Endothelial cell of umbilical vein (primary cell): ENCODE results near the gene TOP3B. TPM values are rescaled to one million over a fixed set of nuclear protein-coding genes. Genes with fewer than 3 reads are reported as not detected.

Experiments
- BruUV-seq: library from RNA; stranded (reverse); fragments of 400-500 nt; replicated peaks from 2 replicates; lab custom pipeline; 2021; lab: Mats Ljungman, UMichigan
- CTCF ChIA-PET: fragments of 300-600, 350-600 bp; sonication (Branson Sonifier 250); formaldehyde crosslinking; loops from one replicate; lab custom pipeline; 2021; ENCODE audit warnings: antibody characterized with exemption, inconsistent platforms; lab: Charles Lee
- POLR2A ChIA-PET: fragments of 300-600, 350-600 bp; sonication (Branson Sonifier 250); formaldehyde crosslinking; loops from one replicate; lab custom pipeline; 2021; ENCODE audit warnings: antibody characterized with exemption, inconsistent platforms; lab: Charles Lee
- DNase-seq: peaks from one replicate; pipeline ENCODE4 v3.0.0-alpha.2; 2011; ENCODE audit warnings: low read depth, low spot score
- FAIRE-seq: peaks from 2 replicates; lab custom pipeline; 2011; peaks lifted over from hg19 to GRCh38; lab: Jason Lieb, UNC
- H2AFZ ChIP-seq: 2 replicates; pipeline ENCODE4 v1.6.0; 2012; ENCODE audit warnings: low read depth, low read length, control low read depth, inconsistent platforms
- H3K27ac ChIP-seq: 2 replicates; pipeline ENCODE4 v1.5.1; 2011; ENCODE audit warnings: low read depth, mild to moderate bottlenecking, control low read depth, low read length, moderate library complexity; ENCODE audit not compliant: insufficient read depth
- H3K27me3 ChIP-seq, 2 experiments: 2 replicates each; pipeline versions ENCODE4 v1.6.0 to v1.6.1; 2011; ENCODE audit warnings: low read length in 2 of 2, mixed read lengths in 1 of 2; ENCODE audit not compliant: control insufficient read depth in 2 of 2, insufficient read depth in 2 of 2
- H3K36me3 ChIP-seq, 2 experiments: 2 replicates in 1 of 2; 3 replicates in 1 of 2; pipeline ENCODE4 v1.5.1; 2011; ENCODE audit warnings: low read length in 2 of 2, mild to moderate bottlenecking in 1 of 2, moderate library complexity in 1 of 2; ENCODE audit not compliant: control insufficient read depth in 2 of 2, insufficient read depth in 2 of 2; ENCODE audit errors: extremely low read depth in 1 of 2
- H3K4me1 ChIP-seq: 3 replicates; pipeline ENCODE4 v1.5.1; 2011; ENCODE audit warnings: mild to moderate bottlenecking, low read length; ENCODE audit not compliant: control insufficient read depth, insufficient read depth; ENCODE audit errors: extremely low read depth
- H3K4me2 ChIP-seq: 2 replicates; pipeline ENCODE4 v1.6.1; 2011; ENCODE audit warnings: low read length, control low read depth, mixed read lengths; ENCODE audit not compliant: insufficient read depth
- H3K4me3 ChIP-seq, 3 experiments: fragments of 200-600 bp in 1 of 3; sonication (generic), shearing (Covaris generic) in 1 of 3; replicated peaks in 1 of 3; 2 replicates each; pipeline ENCODE4 v1.5.1; 2011 to 2016; ENCODE audit warnings: control low read depth in 3 of 3, low read length in 3 of 3, mild to moderate bottlenecking in 2 of 3, inconsistent platforms in 1 of 3, low read depth in 1 of 3, moderate library complexity in 1 of 3; ENCODE audit not compliant: insufficient read depth in 1 of 3
- H3K79me2 ChIP-seq: 2 replicates; pipeline ENCODE4 v1.6.0; 2012; ENCODE audit warnings: low read length, inconsistent platforms; ENCODE audit not compliant: control insufficient read depth, insufficient read depth
- H3K9ac ChIP-seq: replicated peaks from 2 replicates; pipeline ENCODE3; 2011; ENCODE audit warnings: low read length, control low read depth; ENCODE audit not compliant: insufficient read depth; ENCODE audit errors: extremely low read depth
- H3K9me1 ChIP-seq: replicated peaks from 3 replicates; pipeline ENCODE4 v1.6.0; 2011; ENCODE audit warnings: mild to moderate bottlenecking, low read length; ENCODE audit not compliant: control insufficient read depth, insufficient read depth; ENCODE audit errors: extremely low read depth
- H3K9me3 ChIP-seq: replicated peaks from 2 replicates; pipeline ENCODE4 v1.5.1; 2012; ENCODE audit warnings: low read length, inconsistent platforms; ENCODE audit not compliant: control insufficient read depth, insufficient read depth
- H4K20me1 ChIP-seq: replicated peaks from 2 replicates; pipeline ENCODE3; 2011; ENCODE audit warnings: mild to moderate bottlenecking, low read length; ENCODE audit not compliant: control insufficient read depth, insufficient read depth; ENCODE audit errors: extremely low read depth
- CTCF ChIP-seq, 2 donors: IDR thresholded peaks; 1 replicate in 1 of 2; 2 replicates in 1 of 2; pipeline ENCODE4 v1.5.1; 2011; ENCODE audit warnings: low read length in 2 of 2, mild to moderate bottlenecking in 2 of 2, moderate library complexity in 2 of 2, control low read depth in 1 of 2, inconsistent platforms in 1 of 2, low read depth in 1 of 2; ENCODE audit not compliant: insufficient read depth in 1 of 2; ENCODE audit errors: extremely low read depth in 1 of 2
- EZH2 ChIP-seq: IDR thresholded peaks from 2 replicates; pipeline ENCODE4 v1.6.1; 2012; ENCODE audit warnings: borderline replicate concordance, low read depth, mild to moderate bottlenecking, moderate library complexity, low read length, inconsistent platforms; ENCODE audit not compliant: severe bottlenecking
- FOS ChIP-seq: IDR thresholded peaks from 2 replicates; pipeline ENCODE4 v1.6.1; 2011; ENCODE audit warnings: mild to moderate bottlenecking, low read length, moderate library complexity, borderline replicate concordance; ENCODE audit not compliant: insufficient read depth
- GATA2 ChIP-seq: IDR thresholded peaks from 2 replicates; pipeline ENCODE4 v1.7.0; 2011; ENCODE audit warnings: low read depth, mild to moderate bottlenecking, moderate library complexity, mixed read lengths, low read length; ENCODE audit not compliant: insufficient read length, insufficient read depth
- JUN ChIP-seq: IDR thresholded peaks from 2 replicates; pipeline ENCODE4 v1.6.1; 2011; ENCODE audit warnings: borderline replicate concordance, low read depth; ENCODE audit not compliant: insufficient read length, insufficient read depth
- MAX ChIP-seq: IDR thresholded peaks from 2 replicates; pipeline ENCODE4 v1.6.1; 2011; ENCODE audit not compliant: insufficient read depth, insufficient read length
- MYC ChIP-seq: IDR thresholded peaks from one replicate; pipeline ENCODE4 v1.6.1; 2011; ENCODE audit warnings: mild to moderate bottlenecking, low read depth, low read length
- POLR2A ChIP-seq: IDR thresholded peaks from 2 replicates; pipeline ENCODE4 v1.6.1; 2012; ENCODE audit warnings: low read depth, mild to moderate bottlenecking, control low read depth, low read length
- POLR2AphosphoS5 ChIP-seq: IDR thresholded peaks from 2 replicates; pipeline ENCODE4 v1.6.1; 2012; ENCODE audit warnings: low read depth, mild to moderate bottlenecking, control low read depth, low read length, moderate library complexity; ENCODE audit not compliant: insufficient read depth
- dilution Hi-C: fragments of 300-500 bp; cut with MboI; formaldehyde crosslinking; loops from one replicate; pipeline ENCODE4 v1.15.0; 2019; ENCODE audit warnings: low sequenced_read_pairs; ENCODE audit not compliant: extremely low pct_ligation_motif_present
- intact Hi-C: fragments of 100-400 bp; cut with micrococcal nuclease; formaldehyde crosslinking; loops from one replicate; pipeline ENCODE4 v1.10.0; 2022
- polyA plus RNA-seq, 4 experiments: library from polyadenylated mRNA; depleted of rRNA in 3 of 4; stranded (reverse) in 3 of 4; unstranded in 1 of 4; fragments of >200 nt; gene quantifications; 2 replicates each; pipeline versions ENCODE4 v1.2.1 to v1.2.3, GENCODE V29; 2011 to 2012; ENCODE audit warnings: missing spikeins in 1 of 4
- total RNA-seq: library from RNA; stranded (reverse); gene quantifications from 2 replicates; pipeline ENCODE4 v1.2.3, GENCODE V29; 2021

TOP3B gene
- total and polyA plus RNA-seq, 2 donors (not counting 3 experiments of a cell fraction or from before 2014, with no cell fraction given): 25.2 to 56.5 TPM

- BruUV-seq: no TSS peak
- Histone ChIP-seq H3K27me3 (no peaks in the 10 kb centered on the region), H2AFZ (no peak overlapping the region), H3K36me3 (peaks cover 18 to 55% of the 10 kb centered on the region in 2 experiments), H3K4me3 (no peak overlapping the region), H3K9ac (no peak overlapping the region), H3K9me1 (no peaks in the 10 kb centered on the region), H3K79me2 (no peaks in the 10 kb centered on the region), H3K27ac (no peak overlapping the region), H3K4me1 (no peaks in the 10 kb centered on the region), H3K4me2 (no peak overlapping the region), H4K20me1 (no peaks in the 10 kb centered on the region), H3K9me3 (no peaks in the 10 kb centered on the region)
- dilution Hi-C loops (no loop called here), intact Hi-C loops (no loop called here)
- TF ChIP-seq EZH2 (no peak), MYC (no peak), JUN (no peak), FOS (no peak), POLR2AphosphoS5 (no peak), GATA2 (no peak), CTCF (IDR thresholded peaks at IDR 0.05; ENCODE audit: extremely low read depth in 1 of 2, insufficient read depth in 1 of 2, low read depth in 1 of 2, low read length in 2 of 2) (no peak), MAX (no peak), POLR2A (no peak)
- no peak for DNase-seq
- FAIRE-seq: no peak
- ChIA-PET CTCF (interaction anchor here (1.6 to 3.3 kb wide), 2 partner anchors 9 to 11 kb away, joined by 5 to 15 read pairs; partner anchors contain the start of gene PPM1F), POLR2A (no interaction called here)
These were observed 18.8 kb downstream of the TOP3B start for GRCh38 chr22:21963790-21964211.
